Stimulated activated CD4-positive, alpha-beta T cell treated with anti-CD3 and anti-CD28 coated beads, Interleukin-12 subunit alpha, Interleukin-12 subunit beta, amount 100 ng/mL, for 24 hours (primary cell): ENCODE data around the gene BCOR.

ENCODE experiments used
- DNase-seq, 2 experiments: peaks; one replicate each; pipeline ENCODE4 v3.0.0-alpha.2; 2020; ENCODE audit warnings: low read depth in 2 of 2

Gene BCOR

GRCh38 chrX:40097504-40098263 is at the start of gene BCOR:
Gene BCOR, minus strand, starts transcription at chrX:40097958. Its CDS starts 20,029 bp downstream, at chrX:40077929.
- DNase-seq: peak; percentile 39 to 58

- no peak for DNase-seq
These were observed 49.6 kb upstream of the BCOR start for GRCh38 chrX:40147126-40147952.

- DNase-seq: no peak
These were observed 48.7 kb upstream of the BCOR start for GRCh38 chrX:40146262-40147125.

GRCh38 chrX:40145923-40146261 is 48.1 kb upstream of the BCOR start:
- DNase-seq: no peak

GRCh38 chrX:40145001-40145922 is 47.5 kb upstream of the BCOR start:
- DNase-seq: no peak

- no peak for DNase-seq
These were observed 46.8 kb upstream of the BCOR start for GRCh38 chrX:40144576-40144975.

- no peak for DNase-seq
These were observed 46.2 kb upstream of the BCOR start for GRCh38 chrX:40143987-40144386.

GRCh38 chrX:40143001-40143400 is 45.2 kb upstream of the BCOR start:
- no peak for DNase-seq

GRCh38 chrX:40142417-40142816 is 44.7 kb upstream of the BCOR start:
- DNase-seq: no peak

GRCh38 chrX:40140706-40141499 is 43.1 kb upstream of the BCOR start:
- no peak for DNase-seq

GRCh38 chrX:40132751-40133150 is 35.0 kb upstream of the BCOR start:
- DNase-seq: no peak

- DNase-seq: no peak
These were observed 34.0 kb upstream of the BCOR start for GRCh38 chrX:40131654-40132337.

GRCh38 chrX:40130207-40130606 is 32.4 kb upstream of the BCOR start:
- DNase-seq: no peak

GRCh38 chrX:40127052-40127451 is 29.3 kb upstream of the BCOR start:
- no peak for DNase-seq

GRCh38 chrX:40122487-40122886 is 24.7 kb upstream of the BCOR start:
- DNase-seq: no peak

- DNase-seq: no peak
These were observed 23.9 kb upstream of the BCOR start for GRCh38 chrX:40121618-40122017.

GRCh38 chrX:40120838-40121580 is 23.3 kb upstream of the BCOR start:
- DNase-seq: no peak

- no peak for DNase-seq
These were observed 20.0 kb upstream of the BCOR start for GRCh38 chrX:40117715-40118285.

- no peak for DNase-seq
These were observed 19.2 kb upstream of the BCOR start for GRCh38 chrX:40116925-40117324.
